ENCODE results near the gene ZSCAN5C.

The ZSCAN5C gene

DNA sequence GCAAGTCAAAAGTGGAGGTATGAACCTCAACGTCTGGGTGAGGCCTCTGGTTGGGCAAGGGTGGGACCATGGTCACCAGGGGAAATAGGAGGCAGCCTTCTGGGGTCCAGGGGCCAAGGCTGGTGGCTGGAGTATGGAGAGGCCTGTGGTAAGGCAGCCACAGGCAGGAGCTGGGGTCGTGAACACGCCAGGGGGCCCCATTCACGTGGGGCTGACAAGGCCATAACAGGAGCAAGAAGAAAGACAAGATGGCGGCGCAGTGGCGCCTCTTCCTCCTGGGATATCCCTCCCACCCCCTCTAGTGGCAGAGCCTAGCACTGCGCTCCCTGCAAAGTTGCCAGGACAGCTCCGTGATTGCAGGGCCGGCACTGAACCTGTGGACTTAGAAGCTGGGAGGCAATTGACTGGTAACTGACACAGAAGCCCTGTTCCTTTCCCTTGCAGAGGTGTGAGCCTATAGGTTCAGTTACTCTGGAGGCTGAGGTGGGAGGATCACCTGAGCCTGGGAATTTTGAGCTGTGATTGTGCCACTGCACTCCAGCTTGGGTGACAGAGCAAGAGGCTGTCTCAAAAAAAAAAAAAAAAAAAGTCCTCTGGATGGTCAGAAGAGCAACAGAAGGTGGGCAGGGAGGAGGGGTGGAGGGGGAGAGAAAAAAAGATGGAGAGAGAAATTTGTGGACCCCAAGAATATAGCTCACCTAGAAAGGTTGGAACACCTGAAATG is 50.8 kb downstream of the ZSCAN5C start:
- no peaks in the 10 kb centered on the region for H3K27me3 ChIP-seq (replicated peaks; ENCODE audit: control insufficient read depth, insufficient read depth, low read length, poor library complexity, severe bottlenecking)
- H3K9me3 ChIP-seq (ENCODE audit: control insufficient read depth, low read length): no peaks in the 10 kb centered on the region
- H3K36me3 ChIP-seq (ENCODE audit: control insufficient read depth, insufficient read depth, low read length): no peaks in the 10 kb centered on the region
- DNase-seq: peak; percentile 18 to 41 (median 34)
- no peak overlapping the region for H3K4me3 ChIP-seq (ENCODE audit: insufficient read depth, low read depth, low read length, poor library complexity, severe bottlenecking)
- no peaks in the 10 kb centered on the region for H3K4me1 ChIP-seq (ENCODE audit: control insufficient read depth, insufficient read depth, low read length, poor library complexity, severe bottlenecking)
- H3K27ac ChIP-seq (ENCODE audit: insufficient read depth, low read length, poor library complexity, severe bottlenecking): no peak overlapping the region

DNA sequence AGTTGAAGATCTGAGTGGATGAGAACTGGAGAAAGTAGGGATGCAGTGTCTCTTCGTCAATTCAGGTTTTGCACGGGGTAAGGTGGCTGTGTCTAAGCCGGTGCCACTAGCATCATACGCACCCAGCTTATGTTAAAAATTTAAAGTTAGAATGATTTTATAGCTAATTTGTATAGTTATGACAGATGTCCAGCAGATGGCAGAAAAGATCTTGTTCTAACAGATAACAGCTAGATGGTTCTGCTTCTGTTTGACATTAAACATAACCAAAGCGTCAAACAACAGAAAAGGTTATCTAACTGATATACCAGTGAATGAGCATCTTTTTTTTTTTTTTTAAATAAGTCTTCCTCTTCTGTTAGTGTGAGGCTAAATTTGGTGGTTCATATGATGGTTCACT is 51.7 kb downstream of the ZSCAN5C start:
- Histone ChIP-seq H3K4me1 (ENCODE audit: control insufficient read depth, insufficient read depth, low read length, poor library complexity, severe bottlenecking) (no peaks in the 10 kb centered on the region), H3K9me3 (ENCODE audit: control insufficient read depth, low read length) (no peaks in the 10 kb centered on the region), H3K27me3 (replicated peaks; ENCODE audit: control insufficient read depth, insufficient read depth, low read length, poor library complexity, severe bottlenecking) (no peaks in the 10 kb centered on the region), H3K4me3 (ENCODE audit: insufficient read depth, low read depth, low read length, poor library complexity, severe bottlenecking) (no peak overlapping the region), H3K27ac (ENCODE audit: insufficient read depth, low read length, poor library complexity, severe bottlenecking) (no peak overlapping the region), H3K36me3 (ENCODE audit: control insufficient read depth, insufficient read depth, low read length) (no peaks in the 10 kb centered on the region)
- no peak for DNase-seq

DNA sequence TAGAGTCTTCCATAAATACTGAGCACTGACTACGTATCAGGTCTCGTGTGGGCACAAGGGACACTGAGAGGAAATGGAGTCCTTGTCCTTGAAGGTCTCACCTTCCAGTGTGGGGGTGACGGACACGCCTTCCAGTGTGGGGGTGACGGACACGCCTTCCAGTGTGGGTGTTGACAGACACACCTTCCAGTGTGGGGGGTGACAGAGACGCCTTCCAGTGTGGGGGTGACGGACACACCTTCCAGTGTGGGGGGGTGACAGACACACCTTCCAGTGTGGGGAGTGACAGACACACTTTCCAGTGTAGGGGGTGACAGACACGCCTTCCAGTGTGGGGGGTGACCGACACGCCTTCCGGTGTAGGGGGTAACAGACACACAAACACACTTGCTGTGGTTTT is 56.2 kb downstream of the ZSCAN5C start:
- no peaks in the 10 kb centered on the region for H3K36me3 ChIP-seq (ENCODE audit: control insufficient read depth, insufficient read depth, low read length)
- H3K4me1 ChIP-seq (ENCODE audit: control insufficient read depth, insufficient read depth, low read length, poor library complexity, severe bottlenecking): no peaks in the 10 kb centered on the region

More for the DNA sequence above, 56.2 kb downstream of the ZSCAN5C start:
- H3K27me3 ChIP-seq (replicated peaks; ENCODE audit: control insufficient read depth, insufficient read depth, low read length, poor library complexity, severe bottlenecking): no peaks in the 10 kb centered on the region
- no peak for DNase-seq
- H3K4me3 ChIP-seq (ENCODE audit: insufficient read depth, low read depth, low read length, poor library complexity, severe bottlenecking): no peak overlapping the region
- no peaks in the 10 kb centered on the region for H3K9me3 ChIP-seq (ENCODE audit: control insufficient read depth, low read length)
- no peak overlapping the region for H3K27ac ChIP-seq (ENCODE audit: insufficient read depth, low read length, poor library complexity, severe bottlenecking)
